ENCODE results near the gene PTPRCAP.
"Not testable (repeated sequence)": the region's sequence is repeated elsewhere in the genome, so short reads cannot be mapped to it uniquely, and the experiment has no call there.

Gene PTPRCAP

GRCh38 chr11:67437082-67437808 lies at the start of gene PTPRCAP:
Gene PTPRCAP, minus strand, starts transcription at chr11:67437682. Its CDS starts 63 bp downstream, at chr11:67437619.
- no peaks in the 10 kb centered on the region for H3K79me2 ChIP-seq (ENCODE audit: insufficient read depth, low read depth)
- no peaks in the 10 kb centered on the region for H3K4me1 ChIP-seq (ENCODE audit: low read depth, poor library complexity, severe bottlenecking)
- no peaks in the 10 kb centered on the region for H3K27me3 ChIP-seq (ENCODE audit: insufficient read depth, low read depth)
- no peak for TF ChIP-seq CTCF (conservative IDR thresholded peaks at IDR 0.05; ENCODE audit: low read depth, low read length)
- H2AFZ ChIP-seq (ENCODE audit: low read depth), result no peak within 1 kb of the TSS
- no peaks in the 10 kb centered on the region for H3K36me3 ChIP-seq (ENCODE audit: insufficient read depth)
- H4K20me1 ChIP-seq (ENCODE audit: insufficient read depth), result no peaks in the 10 kb centered on the region
- no peak within 1 kb of the TSS for H3K9ac ChIP-seq
- no peak within 1 kb of the TSS for H3K4me2 ChIP-seq
- H3K27ac ChIP-seq, result no peak within 1 kb of the TSS
- no peak within 1 kb of the TSS for H3K4me3 ChIP-seq (IDR thresholded peaks at IDR 0.05; ENCODE audit: insufficient read depth, low read depth, low read length)

DNA sequence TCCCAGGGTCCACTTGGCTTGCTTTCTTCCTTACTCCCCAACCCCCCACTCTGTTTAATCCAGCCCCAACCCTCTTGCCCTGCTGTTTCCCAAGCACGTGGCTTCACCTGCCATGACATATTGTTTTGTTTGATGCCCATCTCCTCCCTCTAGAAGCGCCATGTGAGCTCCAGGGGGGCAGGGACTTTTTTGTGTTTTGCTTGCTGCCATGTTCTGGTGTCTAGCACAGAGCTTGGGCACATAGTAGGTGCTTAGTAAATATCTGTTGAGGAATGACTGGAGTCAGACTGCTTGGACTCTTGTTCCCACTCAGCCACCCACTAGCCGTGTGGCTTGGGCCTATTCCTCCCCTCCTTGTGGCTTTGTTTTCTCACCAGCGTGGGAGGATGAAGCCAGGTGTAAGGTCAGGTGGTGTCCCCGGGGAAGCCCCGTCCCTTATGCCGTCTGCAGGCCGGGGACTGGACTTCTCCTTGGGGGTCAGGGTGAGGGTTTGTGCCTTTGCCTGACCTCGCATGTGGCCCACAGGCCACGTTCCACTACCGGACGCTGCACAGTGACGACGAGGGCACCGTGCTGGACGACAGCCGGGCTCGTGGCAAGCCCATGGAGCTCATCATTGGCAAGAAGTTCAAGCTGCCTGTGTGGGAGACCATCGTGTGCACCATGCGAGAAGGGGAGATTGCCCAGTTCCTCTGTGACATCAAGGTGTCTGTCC lies 49.2 kb upstream of the PTPRCAP start:
- H2AFZ ChIP-seq (ENCODE audit: low read depth), result no peak overlapping the region
- H4K20me1 ChIP-seq (ENCODE audit: insufficient read depth), result no peaks in the 10 kb centered on the region
- no peak overlapping the region for H3K4me2 ChIP-seq
- no peak overlapping the region for H3K4me3 ChIP-seq (IDR thresholded peaks at IDR 0.05; ENCODE audit: insufficient read depth, low read depth, low read length)
- H3K27ac ChIP-seq, result no peak overlapping the region
- no peak for TF ChIP-seq CTCF (conservative IDR thresholded peaks at IDR 0.05; ENCODE audit: low read depth, low read length)
- H3K36me3 ChIP-seq (ENCODE audit: insufficient read depth), result no peaks in the 10 kb centered on the region
- no peaks in the 10 kb centered on the region for H3K79me2 ChIP-seq (ENCODE audit: insufficient read depth, low read depth)
- H3K9ac ChIP-seq, result no peak overlapping the region
- H3K4me1 ChIP-seq (ENCODE audit: low read depth, poor library complexity, severe bottlenecking), result peaks cover 7% of the 10 kb centered on the region
- no peaks in the 10 kb centered on the region for H3K27me3 ChIP-seq (ENCODE audit: insufficient read depth, low read depth)

- not testable (repeated sequence) for H3K4me2 ChIP-seq; H3K36me3 ChIP-seq (ENCODE audit: insufficient read depth); H3K27me3 ChIP-seq (ENCODE audit: insufficient read depth, low read depth)
Observed at GRCh38 chr11:67485873-67486361, 48.4 kb upstream of the PTPRCAP start.

GRCh38 chr11:67484847-67485311 lies 47.4 kb upstream of the PTPRCAP start:
- Histone ChIP-seq H4K20me1 (ENCODE audit: insufficient read depth) (no peaks in the 10 kb centered on the region), H3K27ac (no peak overlapping the region), H2AFZ (ENCODE audit: low read depth) (no peak overlapping the region), H3K27me3 (ENCODE audit: insufficient read depth, low read depth) (peaks cover 2% of the 10 kb centered on the region; the same call in 1 of the 2 replicates), H3K79me2 (ENCODE audit: insufficient read depth, low read depth) (no peaks in the 10 kb centered on the region), H3K4me3 (IDR thresholded peaks at IDR 0.05; ENCODE audit: insufficient read depth, low read depth, low read length) (no peak overlapping the region), H3K4me1 (ENCODE audit: low read depth, poor library complexity, severe bottlenecking) (peaks cover 7% of the 10 kb centered on the region), H3K36me3 (ENCODE audit: insufficient read depth) (no peaks in the 10 kb centered on the region), H3K9ac (no peak overlapping the region), H3K4me2 (no peak overlapping the region)
- no peak for TF ChIP-seq CTCF (conservative IDR thresholded peaks at IDR 0.05; ENCODE audit: low read depth, low read length)

More at GRCh38 chr11:67485873-67486361, 48.4 kb upstream of the PTPRCAP start:
- not testable (repeated sequence) for H3K9ac ChIP-seq; H3K79me2 ChIP-seq (ENCODE audit: insufficient read depth, low read depth); H3K4me3 ChIP-seq (IDR thresholded peaks at IDR 0.05; ENCODE audit: insufficient read depth, low read depth, low read length); H3K27ac ChIP-seq; H2AFZ ChIP-seq (ENCODE audit: low read depth); H4K20me1 ChIP-seq (ENCODE audit: insufficient read depth); H3K4me1 ChIP-seq (ENCODE audit: low read depth, poor library complexity, severe bottlenecking)

Data from KMS-11 (cell line).